ENCODE data around the gene LIN28B. TPM values are rescaled to one million over a fixed set of nuclear protein-coding genes. Genes with fewer than 3 reads are reported as not detected.

The LIN28B gene
- total RNA-seq, 2 donors from 2014 or later = not detected

- Histone ChIP-seq H3K36me3 (replicated peaks in 1 of 2; ENCODE audit: insufficient read depth in 1 of 2, low read depth in 2 of 2) (no peaks in the 10 kb centered on the region), H3K4me3 (no peak overlapping the region), H3K9me3 (no peaks in the 10 kb centered on the region), H3K4me1 (no peaks in the 10 kb centered on the region), H3K27ac (no peak overlapping the region), H3K27me3 (no peaks in the 10 kb centered on the region)
- ATAC-seq (no peak), DNase-seq (no peak)
- 59 to 60% methylated on average over 2 of the region's 2 CpGs for WGBS, 2 donors
- intact Hi-C loops (cut with DNase I) = no loop called here
- TF ChIP-seq POLR2A (IDR thresholded peaks at IDR 0.05) (no peak), CTCF (IDR thresholded peaks at IDR 0.05) (no peak)
Measured at GRCh38 chr6:105038259-105038658, 81.4 kb downstream of the LIN28B start.

GRCh38 chr6:105041880-105042279, 85.0 kb downstream of the LIN28B start:
- H3K27ac ChIP-seq = no peak overlapping the region
- H3K36me3 ChIP-seq (replicated peaks in 1 of 2; ENCODE audit: insufficient read depth in 1 of 2, low read depth in 2 of 2) = no peaks in the 10 kb centered on the region
- 72 to 79% methylated on average over 2 of the region's 2 CpGs for WGBS, 2 donors
- ATAC-seq = no peak
- no peaks in the 10 kb centered on the region for H3K27me3 ChIP-seq
- TF ChIP-seq CTCF (IDR thresholded peaks at IDR 0.05) = no peak
- TF ChIP-seq POLR2A (IDR thresholded peaks at IDR 0.05) = no peak
- H3K9me3 ChIP-seq = no peaks in the 10 kb centered on the region
- H3K4me1 ChIP-seq = no peaks in the 10 kb centered on the region
- intact Hi-C loops (cut with DNase I) = no loop called here
- H3K4me3 ChIP-seq = no peak overlapping the region
- no peak for DNase-seq

GRCh38 chr6:105042648-105043047, 85.7 kb downstream of the LIN28B start:
- Histone ChIP-seq H3K4me1 (no peaks in the 10 kb centered on the region), H3K4me3 (no peak overlapping the region), H3K27me3 (no peaks in the 10 kb centered on the region), H3K9me3 (no peaks in the 10 kb centered on the region), H3K27ac (no peak overlapping the region), H3K36me3 (replicated peaks in 1 of 2; ENCODE audit: insufficient read depth in 1 of 2, low read depth in 2 of 2) (no peaks in the 10 kb centered on the region)
- no peak for ATAC-seq
- DNase-seq = no peak
- TF ChIP-seq POLR2A (IDR thresholded peaks at IDR 0.05) (no peak), CTCF (IDR thresholded peaks at IDR 0.05) (no peak)
- intact Hi-C loops (cut with DNase I) = no loop called here

- Histone ChIP-seq H3K4me3 (no peak overlapping the region), H3K9me3 (no peaks in the 10 kb centered on the region), H3K4me1 (no peaks in the 10 kb centered on the region), H3K27me3 (no peaks in the 10 kb centered on the region), H3K36me3 (replicated peaks in 1 of 2; ENCODE audit: insufficient read depth in 1 of 2, low read depth in 2 of 2) (no peaks in the 10 kb centered on the region), H3K27ac (no peak overlapping the region)
- 94 to 96% methylated on average over 2 of the region's 2 CpGs for WGBS, 2 donors
- ATAC-seq (no peak), DNase-seq (no peak)
- TF ChIP-seq POLR2A (IDR thresholded peaks at IDR 0.05) = no peak
- no peak for TF ChIP-seq CTCF (IDR thresholded peaks at IDR 0.05)
- intact Hi-C loops (cut with DNase I) = no loop called here
Measured at GRCh38 chr6:105043979-105044378, 87.1 kb downstream of the LIN28B start.

- intact Hi-C loops (cut with DNase I) = no loop called here
- H3K27ac ChIP-seq = no peak overlapping the region
- DNase-seq = no peak
- 94 to 100% methylated on average over 1 of the region's 1 CpG for WGBS, 2 donors
- no peaks in the 10 kb centered on the region for H3K4me1 ChIP-seq
- H3K4me3 ChIP-seq = no peak overlapping the region
- no peak for TF ChIP-seq POLR2A (IDR thresholded peaks at IDR 0.05)
- no peak for TF ChIP-seq CTCF (IDR thresholded peaks at IDR 0.05)
- H3K36me3 ChIP-seq (replicated peaks in 1 of 2; ENCODE audit: insufficient read depth in 1 of 2, low read depth in 2 of 2) = no peaks in the 10 kb centered on the region
- no peak for ATAC-seq
- no peaks in the 10 kb centered on the region for H3K9me3 ChIP-seq
- H3K27me3 ChIP-seq = no peaks in the 10 kb centered on the region
Measured at GRCh38 chr6:105045526-105045925, 88.6 kb downstream of the LIN28B start.
